Heart left ventricle (tissue), 13 donors: ENCODE measurements around the gene SLC66A1.

Experiments used
- POLR2A ChIP-seq, 2 donors: fragments of 450-650 bp; IDR thresholded peaks; one replicate each; pipeline ENCODE4 v1.6.1; 2017; ENCODE audit warnings: antibody characterized with exemption in 2 of 2, mild to moderate bottlenecking in 2 of 2, moderate library complexity in 2 of 2
- TF ChIP-seq, protein P1 (sequence below), 12 donors: fragments of 200-600 bp; sonication (generic) in 4 of 12; IDR thresholded peaks; one replicate each; pipeline versions ENCODE4 v1.5.0 to v1.8.0; 2018 to 2022; ENCODE audit warnings: antibody characterized with exemption in 12 of 12, mild to moderate bottlenecking in 5 of 12
- donor health status: ischemic (EF 13 %, LVEDD 7.1; RV severe dilation, severe dysfunction).
- donor health status: DM: no; HTN: yes; CAD: no.
- donor health status: DM: no; HTN: no; CAD: no.
- donor health status: ischemic (EF 25% LVEDD 6.9; RV normal size, moderate dysfunction).
- donor health status: ischemic (EF 25% LVEDD 5.7; RV mildly dilated, moderate dysfunction).
- donor health status: ischemic (EF 35%, LVEDD 5.7; RV mildly dilated, moderate dysfunction).
- donor health status: nonischemic (EF 11% LVEDD 7.7; RV severe dilation, severe dysfunction).
- donor health status: DM: yes; HTN: yes; CAD: no.
- donor health status: PGD.
- donor health status: ischemic (EF 29% LVEDD 5.4; RV normal size, mild dysfunction).
- donor health status: nonischemic (EF 23%, LVEDD 6.1; RV moderate dilation, normal function).

DNA sequence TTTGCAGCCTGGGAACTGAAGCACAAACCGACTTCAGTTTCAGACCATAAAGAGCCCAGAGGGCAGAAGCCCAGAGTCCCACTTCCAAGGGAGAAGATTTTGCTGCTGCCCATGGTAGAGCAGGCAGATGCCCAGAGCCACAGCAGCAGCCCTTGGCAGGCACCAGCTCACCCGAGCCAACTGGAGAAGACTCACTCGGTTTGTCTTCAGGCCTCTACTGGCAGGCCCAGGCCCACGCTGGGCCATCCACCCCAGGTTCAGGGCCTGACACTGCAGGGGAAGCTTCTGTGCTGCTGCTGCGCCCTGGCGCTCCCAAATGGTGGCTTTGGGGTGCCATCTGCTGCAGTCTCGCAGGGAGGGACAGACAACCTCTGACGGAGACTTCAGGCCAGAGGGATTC is 33.3 kb downstream of the SLC66A1 start:
- TF ChIP-seq, protein P1, sequence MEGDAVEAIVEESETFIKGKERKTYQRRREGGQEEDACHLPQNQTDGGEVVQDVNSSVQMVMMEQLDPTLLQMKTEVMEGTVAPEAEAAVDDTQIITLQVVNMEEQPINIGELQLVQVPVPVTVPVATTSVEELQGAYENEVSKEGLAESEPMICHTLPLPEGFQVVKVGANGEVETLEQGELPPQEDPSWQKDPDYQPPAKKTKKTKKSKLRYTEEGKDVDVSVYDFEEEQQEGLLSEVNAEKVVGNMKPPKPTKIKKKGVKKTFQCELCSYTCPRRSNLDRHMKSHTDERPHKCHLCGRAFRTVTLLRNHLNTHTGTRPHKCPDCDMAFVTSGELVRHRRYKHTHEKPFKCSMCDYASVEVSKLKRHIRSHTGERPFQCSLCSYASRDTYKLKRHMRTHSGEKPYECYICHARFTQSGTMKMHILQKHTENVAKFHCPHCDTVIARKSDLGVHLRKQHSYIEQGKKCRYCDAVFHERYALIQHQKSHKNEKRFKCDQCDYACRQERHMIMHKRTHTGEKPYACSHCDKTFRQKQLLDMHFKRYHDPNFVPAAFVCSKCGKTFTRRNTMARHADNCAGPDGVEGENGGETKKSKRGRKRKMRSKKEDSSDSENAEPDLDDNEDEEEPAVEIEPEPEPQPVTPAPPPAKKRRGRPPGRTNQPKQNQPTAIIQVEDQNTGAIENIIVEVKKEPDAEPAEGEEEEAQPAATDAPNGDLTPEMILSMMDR (IDR thresholded peaks at IDR 0.05) = no peak
- no peak for TF ChIP-seq POLR2A (IDR thresholded peaks at IDR 0.05)
